Nephron (organoid): ENCODE measurements around the gene IGSF22.
A peak's percentile ranks its signal among the peaks of the same experiment; 100 is the strongest.

Source experiments
- H3K27ac Mint-ChIP-seq, 3 experiments: 2 replicates each; pipeline ENCODE4 v1.8.0; 2020; ENCODE audit warnings: mixed read lengths in 3 of 3, mild to moderate bottlenecking in 2 of 3, moderate library complexity in 1 of 3
- H3K27me3 Mint-ChIP-seq: 2 replicates; pipeline ENCODE4 v1.8.0; 2021; ENCODE audit warnings: low read depth, mild to moderate bottlenecking, moderate library complexity, mixed read lengths
- H3K36me3 Mint-ChIP-seq: 2 replicates; pipeline ENCODE4 v1.8.0; 2020; ENCODE audit warnings: low read depth, mixed read lengths
- H3K4me1 Mint-ChIP-seq: 2 replicates; pipeline ENCODE4 v1.8.0; 2020; ENCODE audit warnings: mixed read lengths
- H3K4me3 Mint-ChIP-seq, 3 experiments: 2 replicates each; pipeline ENCODE4 v1.8.0; 2020; ENCODE audit warnings: mild to moderate bottlenecking in 3 of 3, mixed read lengths in 3 of 3, moderate library complexity in 2 of 3
- H3K9me3 Mint-ChIP-seq: 2 replicates; pipeline ENCODE4 v1.8.0; 2020; ENCODE audit warnings: mixed read lengths
- CTCF ChIP-seq, 3 experiments: fragments of 200-600 bp; sonication (generic); IDR thresholded peaks; one replicate each; pipeline ENCODE4 v1.5.0; 2021; ENCODE audit warnings: antibody characterized with exemption in 3 of 3; ENCODE audit not compliant: unreplicated experiment in 3 of 3

The IGSF22 gene

GRCh38 chr11:18699848-18700261, 26.1 kb downstream of the IGSF22 start:
- peaks cover 29% of the 10 kb centered on the region for H3K4me1 Mint-ChIP-seq
- no peaks in the 10 kb centered on the region for H3K9me3 Mint-ChIP-seq
- peak overlapping the region; percentile 84 to 90 (median 86) for H3K4me3 Mint-ChIP-seq
- peak overlapping the region; percentile 71 to 89 (median 84) for H3K27ac Mint-ChIP-seq
- peaks cover 24% of the 10 kb centered on the region for H3K27me3 Mint-ChIP-seq
- no peak for TF ChIP-seq CTCF (IDR thresholded peaks at IDR 0.05; ENCODE audit: unreplicated experiment in 3 of 3)
- no peaks in the 10 kb centered on the region for H3K36me3 Mint-ChIP-seq

GRCh38 chr11:18699269-18699596, 26.8 kb downstream of the IGSF22 start:
- H3K4me3 Mint-ChIP-seq: peak overlapping the region; percentile 84 to 90 (median 86)
- H3K27me3 Mint-ChIP-seq: peaks cover 23% of the 10 kb centered on the region
- peak overlapping the region; percentile 71 to 89 (median 84) for H3K27ac Mint-ChIP-seq
- no peaks in the 10 kb centered on the region for H3K36me3 Mint-ChIP-seq
- H3K9me3 Mint-ChIP-seq: no peaks in the 10 kb centered on the region
- TF ChIP-seq CTCF (IDR thresholded peaks at IDR 0.05; ENCODE audit: unreplicated experiment in 3 of 3): no peak
- H3K4me1 Mint-ChIP-seq: peaks cover 29% of the 10 kb centered on the region

- H3K36me3 Mint-ChIP-seq: no peaks in the 10 kb centered on the region
- peak within 1 kb of the TSS; percentile 84 to 90 (median 86) for H3K4me3 Mint-ChIP-seq
- no peaks in the 10 kb centered on the region for H3K9me3 Mint-ChIP-seq
- H3K4me1 Mint-ChIP-seq: peaks cover 29% of the 10 kb centered on the region
- H3K27ac Mint-ChIP-seq: peak within 1 kb of the TSS; percentile 71 to 89 (median 84)
- H3K27me3 Mint-ChIP-seq: peaks cover 26% of the 10 kb centered on the region
- TF ChIP-seq CTCF (IDR thresholded peaks at IDR 0.05; ENCODE audit: unreplicated experiment in 3 of 3): no peak
Observed at GRCh38 chr11:18698341-18699268, 27.4 kb downstream of the IGSF22 start, which contains the start of gene TMEM86A. TSS of gene TMEM86A (plus strand) at chr11:18698779. CDS start at chr11:18698887, 108 bp downstream.

- peak overlapping the region in 2 of 3 experiments; percentile 43 to 66 for H3K27ac Mint-ChIP-seq
- no peak for TF ChIP-seq CTCF (IDR thresholded peaks at IDR 0.05; ENCODE audit: unreplicated experiment in 3 of 3)
- no peaks in the 10 kb centered on the region for H3K36me3 Mint-ChIP-seq
- H3K4me3 Mint-ChIP-seq: peak overlapping the region; percentile 78 to 82 (median 81)
- H3K9me3 Mint-ChIP-seq: no peaks in the 10 kb centered on the region
- H3K4me1 Mint-ChIP-seq: peaks cover 33% of the 10 kb centered on the region
- peaks cover 26% of the 10 kb centered on the region for H3K27me3 Mint-ChIP-seq
Observed at GRCh38 chr11:18697576-18697975, 28.4 kb downstream of the IGSF22 start.

GRCh38 chr11:18696638-18697225, 29.3 kb downstream of the IGSF22 start:
- H3K27me3 Mint-ChIP-seq: peaks cover 23% of the 10 kb centered on the region
- no peaks in the 10 kb centered on the region for H3K9me3 Mint-ChIP-seq
- no peaks in the 10 kb centered on the region for H3K36me3 Mint-ChIP-seq
- no peak for TF ChIP-seq CTCF (IDR thresholded peaks at IDR 0.05; ENCODE audit: unreplicated experiment in 3 of 3)
- no peak overlapping the region for H3K27ac Mint-ChIP-seq
- H3K4me1 Mint-ChIP-seq: peaks cover 33% of the 10 kb centered on the region
- H3K4me3 Mint-ChIP-seq: peak overlapping the region; percentile 27 to 75 (median 61)
